22Rv1 (cell line): ENCODE measurements around the gene TEAD3.
"Not testable (repeated sequence)": the region's sequence is repeated elsewhere in the genome, so short reads cannot be mapped to it uniquely, and the experiment has no call there.

Experiments used
- H3K27ac ChIP-seq: fragments of 450-650 bp; 2 replicates; pipeline ENCODE4 v1.5.1; 2017
- ZFX ChIP-seq: fragments of 450-650 bp; IDR thresholded peaks from 2 replicates; pipeline ENCODE4 v1.6.1; 2017; ENCODE audit warnings: antibody characterized with exemption, borderline replicate concordance
- TF ChIP-seq, protein P1 (sequence below): fragments of 450-650 bp; IDR thresholded peaks from 2 replicates; pipeline ENCODE4 v1.5.1; 2017; ENCODE audit warnings: mild to moderate bottlenecking

Gene TEAD3

DNA sequence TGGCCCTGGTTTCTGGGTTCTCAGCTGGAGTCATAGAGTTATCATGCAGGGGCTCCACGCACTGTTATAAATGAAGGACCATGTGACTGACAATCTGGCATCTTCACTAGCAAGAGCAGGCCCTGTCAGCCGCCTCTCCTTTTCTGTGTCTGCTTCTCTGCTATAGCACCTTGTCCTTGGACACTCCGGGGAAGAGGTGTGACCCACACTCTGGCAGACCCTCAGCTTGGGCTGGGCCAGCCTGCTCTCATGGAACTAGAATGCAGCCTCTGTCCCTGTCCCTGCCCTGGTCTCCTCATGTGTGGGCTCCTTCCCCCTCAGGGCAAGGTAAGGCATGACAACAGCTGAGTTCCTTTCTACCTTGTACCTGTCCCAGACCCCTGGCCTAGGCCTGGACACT, 55.7 kb downstream of the TEAD3 start:
- no peak for TF ChIP-seq ZFX
- TF ChIP-seq, protein P1, sequence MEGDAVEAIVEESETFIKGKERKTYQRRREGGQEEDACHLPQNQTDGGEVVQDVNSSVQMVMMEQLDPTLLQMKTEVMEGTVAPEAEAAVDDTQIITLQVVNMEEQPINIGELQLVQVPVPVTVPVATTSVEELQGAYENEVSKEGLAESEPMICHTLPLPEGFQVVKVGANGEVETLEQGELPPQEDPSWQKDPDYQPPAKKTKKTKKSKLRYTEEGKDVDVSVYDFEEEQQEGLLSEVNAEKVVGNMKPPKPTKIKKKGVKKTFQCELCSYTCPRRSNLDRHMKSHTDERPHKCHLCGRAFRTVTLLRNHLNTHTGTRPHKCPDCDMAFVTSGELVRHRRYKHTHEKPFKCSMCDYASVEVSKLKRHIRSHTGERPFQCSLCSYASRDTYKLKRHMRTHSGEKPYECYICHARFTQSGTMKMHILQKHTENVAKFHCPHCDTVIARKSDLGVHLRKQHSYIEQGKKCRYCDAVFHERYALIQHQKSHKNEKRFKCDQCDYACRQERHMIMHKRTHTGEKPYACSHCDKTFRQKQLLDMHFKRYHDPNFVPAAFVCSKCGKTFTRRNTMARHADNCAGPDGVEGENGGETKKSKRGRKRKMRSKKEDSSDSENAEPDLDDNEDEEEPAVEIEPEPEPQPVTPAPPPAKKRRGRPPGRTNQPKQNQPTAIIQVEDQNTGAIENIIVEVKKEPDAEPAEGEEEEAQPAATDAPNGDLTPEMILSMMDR, result no peak

DNA sequence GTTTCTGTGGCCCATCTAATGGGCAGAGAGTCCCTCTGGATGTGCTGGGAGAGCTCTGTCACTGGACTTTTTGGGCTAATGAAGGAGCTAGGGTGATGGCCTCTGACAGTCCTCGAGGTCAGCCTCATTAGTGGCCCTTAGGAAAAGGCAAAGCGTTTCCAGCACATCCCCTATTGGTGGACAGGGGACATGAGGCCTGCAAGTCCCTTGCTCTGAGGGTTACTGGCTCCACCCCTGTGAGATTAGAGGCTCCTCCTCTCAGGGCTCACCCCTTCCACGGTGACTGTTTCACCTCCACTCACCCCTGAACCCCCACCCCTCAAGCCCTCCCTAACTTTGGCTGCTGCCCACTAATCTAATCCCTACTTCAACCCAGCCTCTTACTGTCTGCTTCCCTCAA, 57.6 kb downstream of the TEAD3 start:
- H3K27ac ChIP-seq, result no peak overlapping the region
- TF ChIP-seq, protein P1, result no peak
- TF ChIP-seq ZFX, result no peak

More for the DNA sequence above, 55.7 kb downstream of the TEAD3 start:
- no peak overlapping the region for H3K27ac ChIP-seq

DNA sequence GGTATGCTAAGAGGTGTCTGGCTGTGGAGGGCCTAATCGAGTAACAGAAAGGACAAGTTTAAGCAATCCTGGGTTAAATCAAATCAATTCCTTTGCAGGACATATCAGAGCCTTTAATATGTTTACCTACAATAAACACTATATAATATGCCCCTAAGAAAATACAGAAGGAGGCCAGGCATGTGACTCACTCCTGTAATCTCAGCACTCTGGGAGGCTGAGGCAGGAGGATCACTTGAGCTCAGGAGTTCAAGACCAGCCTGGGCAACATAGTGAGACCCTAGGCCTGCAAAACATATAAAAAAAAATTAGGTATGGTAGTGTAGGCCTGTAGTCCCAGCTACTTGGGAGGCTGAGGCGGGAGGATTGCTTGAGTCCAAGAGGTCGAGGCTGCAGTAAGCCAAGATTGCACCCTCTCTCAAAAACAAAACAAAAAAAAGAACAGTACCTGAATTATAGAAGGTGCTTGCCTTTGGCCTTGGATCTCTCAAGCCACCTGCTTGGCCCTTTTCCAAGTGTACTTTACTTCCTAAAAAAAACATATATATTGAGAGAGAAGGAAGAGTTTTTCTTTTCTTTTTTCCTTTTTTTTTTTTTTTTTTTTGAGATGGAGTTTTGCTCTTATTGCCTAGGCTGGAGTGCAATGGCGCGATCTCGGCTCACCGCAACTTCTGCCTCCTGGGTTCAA, 58.4 kb downstream of the TEAD3 start:
- H3K27ac ChIP-seq, result not testable (repeated sequence)

DNA sequence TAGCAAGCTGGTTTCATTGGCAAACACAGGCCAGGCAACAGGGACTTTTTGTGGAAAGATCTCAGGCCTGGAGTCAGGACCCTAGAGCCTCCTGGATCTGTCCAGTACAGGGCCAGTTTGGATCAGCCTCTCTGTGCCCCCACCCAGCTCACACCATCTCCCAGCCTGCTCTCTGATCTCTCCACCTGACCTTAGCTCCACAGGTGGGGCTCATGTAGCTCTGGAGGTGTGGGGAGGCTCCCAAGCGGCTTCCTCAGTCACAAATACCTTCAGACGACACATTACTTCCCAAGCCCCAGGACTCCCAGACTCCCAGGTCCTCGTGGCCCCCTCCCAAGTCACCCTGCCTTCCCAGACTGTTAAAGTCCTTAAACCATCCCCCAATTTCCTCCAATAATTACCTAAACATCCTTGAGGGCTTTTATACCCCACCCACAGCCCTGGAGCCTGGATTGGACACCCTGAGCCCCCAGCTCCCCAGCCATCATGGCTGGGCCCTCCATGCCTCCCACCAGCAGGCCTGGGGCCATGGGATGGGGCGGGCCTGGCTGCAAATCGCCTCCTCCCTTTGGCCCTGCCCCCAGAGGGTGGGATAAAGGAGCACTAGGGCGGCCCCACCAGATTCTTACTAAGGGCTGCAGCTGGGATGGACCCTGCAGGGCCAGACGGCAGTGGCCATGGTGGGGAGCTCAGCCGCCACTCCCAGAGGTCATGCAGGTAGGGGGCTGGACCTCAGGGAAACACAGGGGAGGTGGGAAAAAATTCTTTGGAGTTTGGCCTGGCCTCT, 60.6 kb downstream of the TEAD3 start:
- TF ChIP-seq, protein P1, result no peak
- no peak for TF ChIP-seq ZFX

DNA sequence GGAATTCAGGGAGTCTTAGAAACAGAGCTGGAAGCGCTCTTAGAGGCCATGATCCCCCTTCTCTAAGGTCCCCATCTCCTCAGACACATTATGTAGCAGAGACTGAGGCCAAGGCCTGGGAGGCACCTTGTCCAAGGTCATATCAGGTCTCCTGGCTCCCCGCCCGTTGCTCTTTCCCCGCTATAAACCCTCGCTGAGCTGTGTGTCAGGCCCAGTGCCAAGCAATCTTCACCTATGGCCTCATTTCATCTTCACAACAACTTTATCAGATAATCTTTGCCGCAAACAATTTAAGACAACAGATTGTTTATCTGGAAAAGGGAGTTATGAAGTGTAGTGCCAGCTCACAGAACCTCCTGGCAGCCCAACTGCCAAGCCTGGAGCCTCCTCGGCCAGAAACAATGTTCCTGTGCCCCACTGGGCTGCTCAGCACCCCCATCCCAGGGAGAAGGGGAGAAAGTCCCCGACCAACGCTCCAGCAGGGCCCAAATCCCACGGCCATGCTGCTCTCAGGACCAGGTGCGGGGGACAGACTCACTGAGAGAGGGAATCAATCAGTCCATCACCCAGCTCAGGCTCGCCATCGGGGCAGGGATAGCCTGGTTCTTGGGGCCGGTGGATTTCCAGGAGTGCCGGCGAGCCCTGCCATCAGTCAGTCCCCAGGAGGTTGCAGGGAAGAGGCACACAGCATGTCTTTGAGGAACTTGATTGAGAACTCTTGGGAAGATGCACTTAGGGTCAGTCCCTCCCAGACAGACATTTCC, 61.6 kb downstream of the TEAD3 start:
- TF ChIP-seq ZFX, result no peak
- TF ChIP-seq, protein P1, result no peak
- H3K27ac ChIP-seq, result no peak overlapping the region

More for the DNA sequence above, 60.6 kb downstream of the TEAD3 start:
- H3K27ac ChIP-seq, result no peak overlapping the region

DNA sequence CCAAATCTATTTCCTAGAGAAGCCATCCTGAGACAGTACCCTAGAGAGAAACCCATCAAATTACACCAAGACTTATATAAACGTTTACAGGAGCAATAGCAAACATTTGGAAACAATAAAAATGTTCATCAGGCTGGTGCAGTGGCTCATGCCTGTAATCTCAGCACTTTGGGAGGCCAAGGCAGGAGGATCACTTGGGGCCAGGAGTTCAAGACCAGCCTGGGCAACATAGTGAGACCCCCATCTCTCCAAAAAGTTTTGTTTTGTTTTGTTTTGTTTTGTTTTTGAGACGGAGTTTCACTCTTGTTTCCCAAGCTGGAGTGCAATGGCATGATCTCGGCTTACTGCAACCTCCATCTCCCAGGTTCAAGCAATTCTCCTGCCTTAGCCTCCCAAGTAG, 64.2 kb downstream of the TEAD3 start:
- H3K27ac ChIP-seq, result not testable (repeated sequence)

DNA sequence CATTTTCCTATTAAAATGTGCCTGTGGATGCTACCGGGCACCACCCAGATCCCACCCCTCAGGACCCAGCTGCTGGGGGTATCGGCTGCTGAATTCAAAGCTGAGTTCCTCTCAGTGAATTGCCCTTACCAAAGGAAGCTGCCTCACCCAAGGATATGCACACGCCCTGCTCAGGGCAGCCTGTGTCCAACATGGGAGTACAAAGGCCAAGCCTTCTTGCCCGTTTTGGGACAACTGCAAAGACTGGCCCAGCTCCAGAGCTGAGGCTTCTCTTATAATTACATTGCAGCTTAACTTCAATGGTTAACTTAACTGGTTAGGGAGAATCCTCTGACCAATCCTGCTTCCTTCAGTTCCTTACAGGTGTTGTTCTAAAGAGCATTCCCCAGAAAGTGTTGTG, 64.6 kb downstream of the TEAD3 start:
- no peak overlapping the region for H3K27ac ChIP-seq
- TF ChIP-seq ZFX, result no peak
- TF ChIP-seq, protein P1, result no peak

DNA sequence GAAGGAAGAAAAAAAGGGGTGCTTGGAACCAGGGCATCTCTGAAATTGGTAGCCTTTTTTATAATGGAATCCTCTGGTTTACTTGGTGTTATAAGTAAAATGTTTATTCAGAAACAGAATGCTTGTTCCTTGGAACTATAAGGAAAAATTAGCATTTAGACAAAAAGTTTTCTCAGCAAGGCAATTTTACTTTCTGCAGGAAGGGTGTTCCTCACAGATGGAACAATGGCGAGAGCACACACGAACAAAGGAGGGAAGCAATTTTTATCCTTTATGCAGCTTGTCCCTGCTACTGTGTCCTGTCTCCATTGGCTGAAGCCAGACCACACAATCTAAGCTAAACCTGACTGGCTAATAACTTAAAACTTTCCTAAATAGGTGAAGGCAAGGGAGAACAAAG, 67.4 kb downstream of the TEAD3 start:
- TF ChIP-seq, protein P1, result no peak
- TF ChIP-seq ZFX, result no peak
- no peak overlapping the region for H3K27ac ChIP-seq
